Mucosa of gallbladder (tissue), 1 donor: ENCODE measurements around the gene NDUFC2. TPM values are rescaled to one million over a fixed set of nuclear protein-coding genes. Genes with fewer than 3 reads are reported as not detected.
"Not testable (repeated sequence)": the region's sequence is repeated elsewhere in the genome, so short reads cannot be mapped to it uniquely, and the experiment has no call there.

Experiments
- DNase-seq: peaks from one replicate; pipeline ENCODE4 v3.0.0-alpha.2; 2020; ENCODE audit warnings: low spot score
- total RNA-seq: library from RNA; stranded (reverse); gene quantifications from one replicate; pipeline ENCODE4 v1.2.1, GENCODE V29; 2021
- donor health status: DM: no; HTN: no; CAD: no.

The NDUFC2 gene
- total RNA-seq, 1 donor from 2014 or later: 181 TPM

DNA sequence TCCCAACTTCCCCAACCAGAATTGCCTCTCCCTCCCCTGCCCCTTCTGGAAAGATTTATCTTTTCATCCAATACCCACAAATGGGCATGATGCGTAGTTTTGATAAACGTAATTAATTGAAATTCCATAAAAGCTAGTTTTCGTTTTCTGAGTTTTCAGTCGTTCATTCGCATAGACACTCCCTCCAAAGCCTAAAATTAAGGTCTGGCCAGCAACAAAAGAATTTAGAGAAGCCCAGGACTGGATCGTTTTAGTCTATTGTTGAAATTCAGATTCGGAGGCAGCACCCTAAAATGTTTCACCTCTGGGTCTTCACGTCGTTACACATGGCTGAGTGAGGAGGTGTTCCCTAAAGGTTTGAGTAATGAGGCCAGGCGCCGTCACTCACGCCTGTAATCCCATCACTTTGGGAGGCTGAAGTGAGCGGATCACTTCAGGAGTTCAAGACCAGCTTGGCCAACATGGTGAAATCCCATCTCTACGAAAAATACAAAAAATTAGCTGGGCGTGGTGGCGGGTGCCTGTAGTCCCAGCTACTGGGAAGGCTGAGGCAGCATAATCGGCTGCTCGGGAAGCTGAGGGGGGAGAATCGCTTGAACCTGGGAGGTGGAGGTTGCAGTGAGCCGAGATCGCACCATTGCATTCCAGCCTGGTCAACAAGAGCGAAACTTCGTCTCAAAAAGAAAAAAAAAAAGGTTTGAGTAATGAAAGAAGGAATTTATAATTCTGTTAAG, 589 bp upstream of the NDUFC2 start:
- DNase-seq: no peak

DNA sequence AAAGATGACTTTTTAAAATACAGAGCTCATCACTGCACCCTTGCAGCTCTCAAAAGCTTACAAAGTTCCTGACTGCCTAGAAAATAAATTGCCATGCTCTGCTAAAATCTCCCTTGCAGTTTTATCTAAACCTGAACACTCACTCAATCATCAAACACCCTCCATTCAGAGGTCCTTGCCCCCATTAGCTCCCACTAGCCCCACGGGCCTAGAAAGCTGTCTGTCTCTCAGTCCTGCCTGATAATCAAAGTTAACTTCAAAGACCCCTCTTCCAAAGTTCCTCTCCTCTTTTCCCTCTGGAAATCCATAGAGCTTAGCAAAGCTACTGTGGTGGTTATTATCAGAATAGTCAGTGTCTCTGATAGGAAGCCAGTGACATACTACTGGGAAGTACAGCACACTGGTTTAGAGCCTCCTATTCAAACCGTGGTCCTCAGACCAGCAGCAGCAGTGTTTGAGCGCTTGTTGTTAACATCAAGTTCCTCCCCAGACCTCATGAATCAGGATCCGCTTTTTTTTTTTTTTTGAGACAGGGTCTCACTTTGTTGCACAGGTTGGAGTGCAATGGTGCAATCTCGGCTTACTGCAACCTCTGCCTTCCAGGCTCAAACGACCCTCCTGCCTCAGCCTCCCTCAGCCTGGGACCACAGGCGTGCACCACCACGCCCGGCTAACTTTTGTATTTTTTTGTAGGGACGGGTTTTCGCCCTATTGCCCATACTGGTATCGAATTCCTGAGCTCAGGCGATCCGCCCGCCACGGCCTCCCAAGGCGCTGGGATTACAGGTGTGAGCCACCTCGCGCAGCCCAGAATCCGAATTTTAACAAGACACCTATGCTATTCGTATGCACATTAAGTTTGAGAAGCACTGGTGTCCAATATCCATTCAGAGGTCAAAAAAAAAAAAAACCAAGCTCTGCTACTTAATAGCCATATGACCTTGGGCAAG, 1.2 kb downstream of the NDUFC2 start:
- no peak for DNase-seq

GRCh38 chr11:78077592-78077991, 2.1 kb downstream of the NDUFC2 start:
- DNase-seq: not testable (repeated sequence)

GRCh38 chr11:78076733-78077403, 2.8 kb downstream of the NDUFC2 start:
- no peak for DNase-seq

GRCh38 chr11:78074756-78075155, 4.9 kb downstream of the NDUFC2 start:
- no peak for DNase-seq

DNA sequence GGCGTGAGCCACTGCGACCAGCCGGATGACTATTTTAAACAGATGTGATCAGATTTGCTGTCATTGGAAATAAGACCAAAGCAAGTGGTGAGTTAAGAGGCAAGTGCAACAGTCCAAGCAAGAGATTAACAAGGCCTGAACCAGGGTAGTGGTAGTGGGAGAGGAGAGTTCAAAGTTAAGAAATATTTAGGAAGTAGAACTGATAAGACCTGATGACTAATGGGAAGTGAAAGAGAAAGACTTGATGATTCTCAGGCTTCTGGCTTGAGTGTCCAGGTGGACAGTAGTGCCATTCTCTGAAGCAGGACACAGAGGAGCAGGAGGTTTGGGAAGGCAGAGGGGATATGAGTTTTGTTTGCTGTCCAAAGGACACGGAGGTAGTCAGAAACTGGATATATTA, 7.2 kb downstream of the NDUFC2 start:
- DNase-seq: no peak

DNA sequence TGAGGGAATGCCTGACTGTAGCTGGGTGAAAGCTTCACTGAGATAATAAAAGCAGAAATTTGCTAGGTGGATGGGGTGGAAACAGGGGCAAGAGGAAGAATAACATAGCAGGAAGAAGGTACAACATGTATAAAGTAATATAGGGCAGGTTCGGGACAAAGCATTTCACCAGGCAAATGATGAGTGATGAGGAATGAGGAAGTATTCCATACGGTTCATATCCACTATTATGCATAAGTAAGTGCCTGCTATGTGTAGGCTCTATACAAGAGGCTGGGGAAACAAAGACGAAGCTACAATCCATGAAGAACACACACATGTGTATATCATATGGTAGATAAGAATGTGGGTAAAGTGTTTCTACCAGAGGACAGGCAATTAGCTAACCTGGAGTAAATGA, 7.9 kb downstream of the NDUFC2 start:
- DNase-seq: no peak

DNA sequence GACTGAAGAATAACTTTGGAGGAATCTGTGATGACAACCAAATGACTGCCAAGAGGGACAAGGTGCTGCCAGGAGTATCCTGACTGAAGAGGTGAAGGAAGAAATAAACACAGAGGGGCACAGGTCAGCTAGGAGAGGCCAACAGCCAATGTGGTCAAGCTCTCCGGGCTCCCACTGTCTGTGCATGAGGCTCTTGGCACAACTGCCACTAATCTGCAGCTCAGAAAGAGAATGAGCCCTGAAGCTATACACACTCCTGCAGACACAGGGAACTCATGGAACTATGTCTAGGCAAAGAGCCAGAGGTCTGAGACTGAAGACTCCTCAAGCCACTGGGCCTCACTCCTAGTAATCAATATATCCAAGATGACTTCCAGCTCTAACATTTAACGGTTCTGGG, 9.0 kb downstream of the NDUFC2 start:
- no peak for DNase-seq

DNA sequence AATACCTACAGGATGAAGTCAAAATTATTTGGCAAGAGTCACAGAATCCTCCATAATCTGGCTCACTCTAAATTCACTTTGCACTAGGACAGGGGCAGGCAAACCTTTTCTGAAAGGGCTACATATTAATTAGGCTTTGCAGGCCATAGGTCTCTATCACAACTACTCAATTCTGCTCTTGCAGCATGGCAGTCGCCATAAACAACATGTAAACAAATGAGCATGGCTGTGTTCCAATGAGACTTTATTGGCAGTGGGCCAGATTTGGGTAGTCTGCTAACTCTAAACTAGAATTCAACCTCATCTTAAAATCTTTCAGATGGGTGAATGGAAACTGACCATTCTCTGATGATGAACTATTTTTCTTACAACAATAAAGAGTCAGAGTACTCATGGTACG, 10.2 kb downstream of the NDUFC2 start:
- no peak for DNase-seq

DNA sequence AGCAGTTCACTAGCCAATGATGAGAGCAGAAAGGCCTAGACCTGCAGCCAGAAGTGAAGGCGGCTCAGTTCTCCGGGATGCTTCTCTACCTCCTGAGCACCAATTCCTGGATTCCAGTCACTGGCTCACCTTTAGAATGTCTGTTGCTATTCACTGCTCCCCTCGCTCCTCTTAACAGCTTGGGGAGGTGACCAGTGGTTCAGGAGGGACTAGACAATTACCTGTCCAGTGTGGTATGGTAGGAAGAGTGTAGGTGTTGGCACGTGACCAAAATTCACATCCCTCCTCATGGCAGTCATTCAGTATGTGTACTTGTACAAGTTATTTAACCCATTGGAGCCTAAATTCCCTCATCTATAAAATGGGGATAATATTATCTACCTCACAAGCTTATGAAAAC, 12.0 kb downstream of the NDUFC2 start:
- DNase-seq: no peak

DNA sequence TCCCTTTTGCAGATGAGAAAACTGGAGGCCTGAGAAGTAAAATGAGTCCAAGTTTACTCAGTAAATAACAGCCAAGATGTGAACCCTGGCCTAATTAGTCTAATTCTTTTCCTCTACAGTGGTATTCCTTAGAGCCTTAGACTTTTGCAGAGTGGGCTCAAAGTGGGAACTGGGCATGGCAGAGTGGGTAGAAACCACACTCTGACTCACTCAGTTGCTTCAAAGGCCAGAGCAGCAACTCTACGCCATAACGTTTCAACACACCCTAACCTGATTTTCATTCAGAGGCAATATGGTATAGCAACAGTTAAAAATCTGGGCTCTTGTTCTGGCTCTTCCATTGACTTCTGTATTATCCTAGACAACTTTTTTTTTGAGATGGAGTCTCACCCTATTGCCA, 13.2 kb downstream of the NDUFC2 start:
- no peak for DNase-seq

DNA sequence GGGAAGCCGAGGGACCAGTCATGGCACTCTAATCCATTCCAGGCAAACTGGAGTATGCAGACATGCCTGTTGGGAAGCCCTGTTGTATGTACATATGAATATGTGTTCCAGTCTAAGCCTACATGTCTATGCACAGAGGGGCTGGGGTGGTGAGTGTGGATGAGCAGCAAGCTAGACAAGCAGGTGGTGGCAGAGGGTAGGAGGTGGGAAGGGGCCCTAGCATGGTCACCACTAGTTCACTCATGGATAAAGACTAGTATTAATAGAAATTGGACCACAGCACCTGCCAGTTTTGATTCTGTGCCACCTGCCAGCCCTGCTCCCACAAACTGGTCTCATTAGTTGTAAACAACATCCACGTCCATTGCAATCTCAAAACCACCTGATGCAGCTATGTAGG, 14.5 kb downstream of the NDUFC2 start:
- DNase-seq: no peak

DNA sequence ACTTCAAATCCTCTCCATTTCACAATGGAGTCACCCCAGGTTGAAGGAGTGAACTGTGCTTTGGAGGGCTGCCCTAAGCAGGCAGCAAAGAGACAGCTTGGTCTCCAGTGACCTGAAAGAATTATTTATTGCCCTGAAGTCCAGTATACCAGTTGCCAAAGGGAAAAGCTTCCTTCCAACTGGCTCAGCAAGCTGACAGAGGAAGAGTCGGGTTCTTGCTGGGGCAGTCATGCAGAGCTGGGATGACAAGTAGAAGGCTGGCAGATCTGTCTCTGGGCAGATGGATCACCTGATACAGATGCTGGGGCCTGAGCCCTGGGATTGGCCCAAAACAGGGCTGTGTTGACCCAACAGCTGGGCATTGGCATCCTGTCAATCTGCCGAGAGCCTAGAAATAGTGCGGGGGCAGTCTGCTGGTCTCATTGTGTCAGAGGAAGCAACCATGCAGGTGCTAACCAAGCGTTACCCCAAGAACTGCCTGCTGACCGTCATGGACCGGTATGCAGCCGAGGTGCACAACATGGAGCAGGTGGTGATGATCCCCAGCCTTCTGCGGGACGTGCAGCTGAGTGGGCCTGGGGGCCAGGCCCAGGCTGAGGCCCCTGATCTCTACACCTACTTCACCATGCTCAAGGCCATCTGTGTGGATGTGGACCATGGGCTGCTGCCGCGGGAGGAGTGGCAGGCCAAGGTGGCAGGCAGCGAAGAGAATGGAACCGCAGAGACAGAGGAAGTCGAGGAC, 16.1 kb downstream of the NDUFC2 start, which contains the start of gene THRSP:
Gene THRSP, plus strand, starts transcription at position 422 of the 742 bp plus-strand sequence. Its CDS starts 21 bp downstream, at position 443.
- DNase-seq: no peak

- DNase-seq: no peak
Measured at GRCh38 chr11:78062671-78063070, 17.0 kb downstream of the NDUFC2 start.

- no peak for DNase-seq
Measured at GRCh38 chr11:78061921-78062311, 17.7 kb downstream of the NDUFC2 start.

DNA sequence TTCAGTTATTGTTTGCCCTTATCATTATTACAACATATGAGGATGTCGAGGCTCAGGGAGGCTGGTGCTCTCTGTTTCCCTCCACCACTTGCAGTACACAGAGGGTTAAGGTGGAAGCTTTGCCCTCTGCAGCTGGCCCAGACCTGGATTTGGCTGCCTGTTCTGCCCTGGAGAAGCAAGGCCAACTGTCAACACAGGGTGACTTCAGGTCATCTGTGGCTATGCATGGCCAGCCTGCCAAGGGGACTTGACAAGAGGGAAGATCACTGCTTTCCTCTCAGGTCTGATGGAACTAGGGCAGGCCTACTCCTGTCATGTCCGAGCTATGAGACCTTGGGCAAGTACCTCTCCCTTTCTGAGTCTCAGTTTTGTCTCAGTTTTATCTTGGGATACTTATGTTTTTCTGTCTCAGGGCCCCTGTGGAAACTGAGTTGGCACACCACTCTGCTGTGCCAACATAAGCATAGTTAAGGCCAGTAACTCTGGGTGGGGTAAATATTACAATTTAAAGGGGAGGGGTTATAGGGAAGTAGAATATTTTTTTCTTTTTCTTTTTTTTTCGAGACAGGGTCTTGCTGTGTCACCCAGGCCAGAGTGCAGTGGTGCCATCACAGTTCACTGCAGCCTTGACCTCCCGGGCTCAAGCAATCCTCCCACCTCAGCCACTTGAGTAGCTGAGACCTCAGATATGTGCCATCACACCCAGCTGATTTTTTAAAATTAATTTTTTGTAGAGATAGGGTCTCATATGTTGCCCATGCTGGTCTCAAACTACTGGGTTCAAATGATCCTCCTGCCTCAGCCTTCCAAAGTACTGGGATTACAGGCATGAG, 18.4 kb downstream of the NDUFC2 start:
- no peak for DNase-seq

DNA sequence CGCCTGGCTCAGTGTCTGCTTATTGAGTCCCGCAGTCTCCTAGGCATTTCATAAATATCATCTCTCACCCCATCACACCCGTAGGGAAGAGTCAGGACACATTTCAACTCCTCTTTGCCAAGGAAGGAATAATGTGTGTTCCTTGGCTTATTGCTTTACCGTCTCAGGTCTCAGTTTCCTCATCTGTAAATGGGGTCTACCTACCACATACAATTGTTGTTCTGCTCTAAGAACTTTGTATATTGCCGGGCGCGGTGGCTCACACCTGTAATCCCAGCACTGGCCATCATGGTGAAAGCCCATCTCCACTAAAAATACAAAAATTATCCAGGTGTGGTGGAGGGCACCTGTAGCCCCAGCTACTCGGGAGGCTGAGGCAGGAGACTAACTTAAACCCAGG, 19.1 kb downstream of the NDUFC2 start:
- DNase-seq: no peak

GRCh38 chr11:78059749-78060328, 19.8 kb downstream of the NDUFC2 start:
- DNase-seq: not testable (repeated sequence)

DNA sequence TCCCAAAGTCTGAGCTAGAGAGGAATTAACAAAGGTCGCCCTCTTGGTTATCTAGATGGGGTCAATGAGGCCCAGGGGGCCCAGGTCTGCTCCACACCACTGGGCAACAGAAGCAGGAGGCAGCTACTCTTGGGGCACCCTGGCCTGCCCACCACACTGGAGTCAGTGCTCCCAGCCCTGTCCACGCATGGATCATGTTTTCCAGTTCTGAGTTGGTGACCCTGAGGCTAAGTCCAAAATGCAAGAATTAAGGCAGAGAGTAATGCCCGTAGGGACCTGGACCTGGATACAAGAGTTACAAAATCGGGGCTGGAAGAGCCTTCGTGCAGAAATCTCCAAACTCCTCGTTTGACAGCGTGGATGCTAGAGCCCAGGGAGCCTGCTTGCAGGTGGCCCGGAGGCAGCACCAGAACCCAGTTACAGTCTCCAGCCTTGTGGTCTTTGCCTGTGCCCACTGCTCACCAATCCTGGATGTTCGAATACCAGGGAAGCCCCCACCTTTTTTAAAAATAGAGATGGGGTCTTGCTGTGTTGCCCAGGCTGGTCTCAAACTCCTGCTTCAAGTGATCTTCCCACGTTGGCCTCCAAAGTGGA, 22.1 kb downstream of the NDUFC2 start:
- no peak for DNase-seq

GRCh38 chr11:78056093-78056492, 23.6 kb downstream of the NDUFC2 start:
- no peak for DNase-seq
